Endothelial cell (in vitro differentiated cells): ENCODE results near the gene TMEM163. TPM values are rescaled to one million over a fixed set of nuclear protein-coding genes. Genes with fewer than 3 reads are reported as not detected.

Source experiments
- DNase-seq: peaks from one replicate; pipeline ENCODE4 v3.0.0; 2021; ENCODE audit warnings: low spot score
- H3K27ac Mint-ChIP-seq: one replicate; pipeline ENCODE4 v1.8.0; 2021; ENCODE audit warnings: mixed read lengths, inconsistent platforms; ENCODE audit not compliant: unreplicated experiment
- H3K27me3 Mint-ChIP-seq: one replicate; pipeline ENCODE4 v1.8.0; 2021; ENCODE audit warnings: mild to moderate bottlenecking, moderate library complexity, mixed read lengths, inconsistent platforms; ENCODE audit not compliant: unreplicated experiment
- H3K36me3 Mint-ChIP-seq: one replicate; pipeline ENCODE4 v1.8.0; 2021; ENCODE audit warnings: mild to moderate bottlenecking, low read depth, mixed read lengths, inconsistent platforms; ENCODE audit not compliant: unreplicated experiment
- H3K4me1 Mint-ChIP-seq: one replicate; pipeline ENCODE4 v1.8.0; 2021; ENCODE audit warnings: mild to moderate bottlenecking, mixed read lengths, inconsistent platforms; ENCODE audit not compliant: unreplicated experiment
- H3K4me3 Mint-ChIP-seq: one replicate; pipeline ENCODE4 v1.8.0; 2021; ENCODE audit warnings: mild to moderate bottlenecking, mixed read lengths, inconsistent platforms; ENCODE audit not compliant: unreplicated experiment
- H3K9me3 Mint-ChIP-seq: one replicate; pipeline ENCODE4 v1.8.0; 2021; ENCODE audit warnings: mixed read lengths, inconsistent platforms; ENCODE audit not compliant: unreplicated experiment
- CTCF ChIP-seq: fragments of 200-600 bp; sonication (generic); IDR thresholded peaks from one replicate; pipeline ENCODE4 v1.5.0; 2021; ENCODE audit warnings: antibody characterized with exemption; ENCODE audit not compliant: unreplicated experiment
- total RNA-seq: library from RNA; stranded (reverse); fragmentation: NEBNext Ultra II Directional; extraction: Animal tissue kit (Norgen Biotek cat#: 25700); gene quantifications from one replicate; pipeline ENCODE4 v1.2.1, GENCODE V29; 2021; ENCODE audit not compliant: unreplicated experiment

TMEM163 gene
- total RNA-seq, 1 donor from 2014 or later, result 150 TPM

- Mint-ChIP-seq H3K4me3 (no peak overlapping the region), H3K27me3 (peaks cover 10% of the 10 kb centered on the region), H3K9me3 (no peaks in the 10 kb centered on the region), H3K36me3 (peaks cover 19% of the 10 kb centered on the region), H3K4me1 (peaks cover 23% of the 10 kb centered on the region), H3K27ac (no peak overlapping the region)
- DNase-seq, result no peak
- no peak for TF ChIP-seq CTCF
Observed at GRCh38 chr2:134532537-134532936, 186.3 kb downstream of the TMEM163 start.

GRCh38 chr2:134527381-134527780 lies 191.4 kb downstream of the TMEM163 start:
- peaks cover 16% of the 10 kb centered on the region for H3K4me1 Mint-ChIP-seq
- TF ChIP-seq CTCF, result no peak
- H3K36me3 Mint-ChIP-seq, result peaks cover 38% of the 10 kb centered on the region
- H3K27me3 Mint-ChIP-seq, result peaks cover 8% of the 10 kb centered on the region
- no peaks in the 10 kb centered on the region for H3K9me3 Mint-ChIP-seq
- no peak for DNase-seq
- no peak overlapping the region for H3K27ac Mint-ChIP-seq
- H3K4me3 Mint-ChIP-seq, result no peak overlapping the region

GRCh38 chr2:134522496-134523455 lies 196.0 kb downstream of the TMEM163 start:
- Mint-ChIP-seq H3K27ac (no peak overlapping the region), H3K27me3 (peaks cover 6% of the 10 kb centered on the region), H3K4me1 (peaks cover 16% of the 10 kb centered on the region), H3K36me3 (peaks cover 37% of the 10 kb centered on the region), H3K4me3 (no peak overlapping the region), H3K9me3 (no peaks in the 10 kb centered on the region)
- TF ChIP-seq CTCF, result no peak
- no peak for DNase-seq

GRCh38 chr2:134518101-134518500 lies 200.7 kb downstream of the TMEM163 start:
- Mint-ChIP-seq H3K36me3 (peaks cover 24% of the 10 kb centered on the region), H3K27me3 (no peaks in the 10 kb centered on the region), H3K9me3 (no peaks in the 10 kb centered on the region), H3K4me1 (peaks cover 11% of the 10 kb centered on the region), H3K4me3 (no peak overlapping the region), H3K27ac (no peak overlapping the region)
- DNase-seq, result no peak
- no peak for TF ChIP-seq CTCF

- peaks cover 11% of the 10 kb centered on the region for H3K4me1 Mint-ChIP-seq
- H3K27me3 Mint-ChIP-seq, result peaks cover 2% of the 10 kb centered on the region
- TF ChIP-seq CTCF, result no peak
- H3K9me3 Mint-ChIP-seq, result no peaks in the 10 kb centered on the region
- H3K27ac Mint-ChIP-seq, result no peak overlapping the region
- no peak for DNase-seq
- H3K36me3 Mint-ChIP-seq, result peaks cover 31% of the 10 kb centered on the region
- H3K4me3 Mint-ChIP-seq, result no peak overlapping the region
Observed at GRCh38 chr2:134515137-134515536, 203.7 kb downstream of the TMEM163 start.
